Activated T-helper 2 cell treated with anti-CD3 and anti-CD28 coated beads, Interferon-gamma antibody, Interleukin-2, Interleukin-4, amounts not matched to agents 10 μg/mL and 5 μg/mL and 100 μg/mL, durations not matched to agents 14 hours and 24 hours and 36 hours (primary cell): ENCODE results near the gene SZT2. TPM values are rescaled to one million over a fixed set of nuclear protein-coding genes. Genes with fewer than 3 reads are reported as not detected.

Experiments
- DNase-seq: peaks from one replicate; pipeline ENCODE4 v3.0.0; 2021; ENCODE audit warnings: low spot score
- H3K27ac Mint-ChIP-seq: one replicate; pipeline ENCODE4 v1.8.0; 2021; ENCODE audit warnings: mixed read lengths
- H3K27me3 Mint-ChIP-seq: one replicate; pipeline ENCODE4 v1.8.0; 2021; ENCODE audit warnings: low read depth, mixed read lengths
- H3K36me3 Mint-ChIP-seq: one replicate; pipeline ENCODE4 v1.8.0; 2021; ENCODE audit warnings: low read depth, mixed read lengths
- H3K4me1 Mint-ChIP-seq: one replicate; pipeline ENCODE4 v1.8.0; 2021; ENCODE audit warnings: low read depth, mixed read lengths
- H3K4me3 Mint-ChIP-seq: one replicate; pipeline ENCODE4 v1.8.0; 2021; ENCODE audit warnings: low read depth, mild to moderate bottlenecking, moderate library complexity, mixed read lengths
- H3K9me3 Mint-ChIP-seq: one replicate; pipeline ENCODE4 v1.8.0; 2021; ENCODE audit warnings: mixed read lengths
- intact Hi-C: fragments of 100-400 bp; cut with micrococcal nuclease; formaldehyde crosslinking; loops from one replicate; pipeline ENCODE4 v1.15.1; 2023
- total RNA-seq: library from RNA; stranded (reverse); gene quantifications from 2 replicates; pipeline ENCODE4 v1.2.3, GENCODE V29; 2022

Gene SZT2
- total RNA-seq, 1 donor from 2014 or later: 56.6 TPM

GRCh38 chr1:43423672-43424550 lies 34.2 kb downstream of the SZT2 start:
- Mint-ChIP-seq H3K36me3 (peaks cover 58% of the 10 kb centered on the region), H3K4me1 (peaks cover 2% of the 10 kb centered on the region), H3K27me3 (no peaks in the 10 kb centered on the region), H3K9me3 (no peaks in the 10 kb centered on the region), H3K4me3 (no peak overlapping the region), H3K27ac (no peak overlapping the region)
- intact Hi-C loops: no loop called here
- DNase-seq: no peak

GRCh38 chr1:43425045-43425444 lies 35.3 kb downstream of the SZT2 start:
- no peak for DNase-seq
- H3K27me3 Mint-ChIP-seq: no peaks in the 10 kb centered on the region
- H3K4me3 Mint-ChIP-seq: no peak overlapping the region
- no peak overlapping the region for H3K27ac Mint-ChIP-seq
- peaks cover 61% of the 10 kb centered on the region for H3K36me3 Mint-ChIP-seq
- H3K4me1 Mint-ChIP-seq: peaks cover 2% of the 10 kb centered on the region
- H3K9me3 Mint-ChIP-seq: no peaks in the 10 kb centered on the region
- intact Hi-C loops: no loop called here

GRCh38 chr1:43426221-43426620 lies 36.5 kb downstream of the SZT2 start:
- H3K9me3 Mint-ChIP-seq: no peaks in the 10 kb centered on the region
- H3K4me3 Mint-ChIP-seq: no peak overlapping the region
- DNase-seq: no peak
- H3K36me3 Mint-ChIP-seq: peaks cover 64% of the 10 kb centered on the region
- peaks cover 2% of the 10 kb centered on the region for H3K4me1 Mint-ChIP-seq
- intact Hi-C loops: no loop called here
- H3K27me3 Mint-ChIP-seq: no peaks in the 10 kb centered on the region
- H3K27ac Mint-ChIP-seq: no peak overlapping the region

GRCh38 chr1:43427524-43427923 lies 37.8 kb downstream of the SZT2 start:
- Mint-ChIP-seq H3K9me3 (no peaks in the 10 kb centered on the region), H3K27me3 (no peaks in the 10 kb centered on the region), H3K27ac (no peak overlapping the region), H3K4me1 (peaks cover 2% of the 10 kb centered on the region), H3K4me3 (no peak overlapping the region), H3K36me3 (peaks cover 70% of the 10 kb centered on the region)
- intact Hi-C loops: no loop called here
- no peak for DNase-seq

DNA sequence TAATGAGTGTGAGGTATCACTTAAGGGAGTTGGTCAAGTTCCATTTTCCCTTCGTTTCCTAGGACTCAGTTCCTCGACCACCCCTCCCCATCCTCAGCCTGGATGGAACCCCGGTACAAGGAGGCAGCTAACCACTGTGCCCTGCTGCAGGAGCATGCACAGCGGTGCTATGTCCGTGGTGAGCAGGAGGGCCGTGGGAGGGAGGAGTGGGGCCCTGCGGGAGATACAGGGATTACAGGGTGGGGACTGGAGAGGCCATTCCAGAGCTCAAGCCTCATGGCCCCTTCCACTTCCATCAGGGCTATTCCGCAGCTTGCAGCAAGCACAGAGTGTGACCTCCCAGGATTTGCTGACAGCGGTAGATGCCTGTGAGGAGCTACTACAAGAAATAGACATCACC lies 38.2 kb downstream of the SZT2 start:
- Mint-ChIP-seq H3K27me3 (no peaks in the 10 kb centered on the region), H3K4me1 (peaks cover 2% of the 10 kb centered on the region), H3K9me3 (no peaks in the 10 kb centered on the region), H3K27ac (no peak overlapping the region), H3K4me3 (no peak overlapping the region), H3K36me3 (peaks cover 71% of the 10 kb centered on the region)
- intact Hi-C loops: no loop called here
- DNase-seq: no peak

DNA sequence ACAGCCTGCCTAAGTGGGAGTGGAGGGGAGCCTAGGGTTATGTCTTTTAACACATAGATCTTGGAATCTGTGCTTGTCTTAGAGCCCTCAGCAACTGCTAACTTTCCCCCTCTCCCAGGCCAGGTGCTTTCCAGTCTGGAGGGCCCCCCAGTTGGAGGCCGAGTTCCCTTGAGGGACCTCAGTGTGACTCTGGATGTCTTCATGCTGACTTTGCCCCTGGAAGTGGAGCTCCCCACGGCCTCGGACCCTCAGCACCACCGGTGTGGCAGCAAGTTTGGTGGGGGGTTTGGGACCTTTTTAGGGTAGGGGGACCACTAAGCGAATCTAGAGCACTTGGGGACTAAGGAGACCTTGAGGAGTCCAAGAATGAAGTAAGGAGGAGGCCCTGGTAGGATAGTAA lies 41.1 kb downstream of the SZT2 start:
- H3K27ac Mint-ChIP-seq: no peak overlapping the region
- no peaks in the 10 kb centered on the region for H3K4me1 Mint-ChIP-seq
- H3K27me3 Mint-ChIP-seq: no peaks in the 10 kb centered on the region
- H3K36me3 Mint-ChIP-seq: peaks cover 78% of the 10 kb centered on the region
- no peak for DNase-seq
- H3K9me3 Mint-ChIP-seq: no peaks in the 10 kb centered on the region
- H3K4me3 Mint-ChIP-seq: no peak overlapping the region
- intact Hi-C loops: no loop called here

GRCh38 chr1:43431676-43432075 lies 42.0 kb downstream of the SZT2 start:
- intact Hi-C loops: no loop called here
- no peak overlapping the region for H3K4me3 Mint-ChIP-seq
- no peak overlapping the region for H3K27ac Mint-ChIP-seq
- peaks cover 73% of the 10 kb centered on the region for H3K36me3 Mint-ChIP-seq
- no peaks in the 10 kb centered on the region for H3K9me3 Mint-ChIP-seq
- no peaks in the 10 kb centered on the region for H3K27me3 Mint-ChIP-seq
- no peak for DNase-seq
- no peaks in the 10 kb centered on the region for H3K4me1 Mint-ChIP-seq

DNA sequence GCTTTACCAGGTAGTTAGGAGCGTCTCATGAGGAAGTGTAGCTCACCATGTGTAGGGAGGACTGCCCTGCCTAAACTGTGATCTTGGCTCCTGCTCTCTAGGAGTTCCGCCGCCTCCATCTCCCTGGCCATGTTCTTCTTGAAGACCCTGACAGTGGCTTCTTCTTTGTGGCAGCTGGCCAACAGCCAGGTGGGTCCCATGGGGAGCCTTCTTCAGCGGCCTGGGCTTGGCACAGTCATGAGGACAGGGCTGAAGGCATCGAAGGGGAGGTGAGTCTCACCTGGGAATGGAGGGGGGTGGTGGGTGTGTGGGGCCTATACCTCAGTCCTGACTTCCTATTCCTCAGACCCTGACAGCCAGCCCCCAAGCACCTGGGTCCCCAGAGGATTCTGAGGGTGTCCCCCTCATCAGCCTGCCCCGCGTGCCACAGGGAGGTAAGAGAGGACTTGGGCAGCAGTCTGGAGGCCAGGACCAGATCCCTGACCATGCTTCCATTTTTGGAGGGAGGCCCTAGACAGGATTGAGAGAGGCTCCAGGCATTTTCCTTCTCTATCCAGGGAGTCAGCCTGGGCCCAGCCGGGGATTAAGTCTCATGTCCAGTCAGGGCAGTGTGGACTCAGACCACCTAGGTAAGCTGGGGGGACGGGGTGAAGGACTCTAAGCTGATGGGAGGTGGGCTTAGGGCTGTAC lies 42.6 kb downstream of the SZT2 start:
- Mint-ChIP-seq H3K27me3 (no peaks in the 10 kb centered on the region), H3K4me1 (no peaks in the 10 kb centered on the region), H3K36me3 (peaks cover 66% of the 10 kb centered on the region), H3K9me3 (no peaks in the 10 kb centered on the region), H3K27ac (no peak overlapping the region), H3K4me3 (no peak overlapping the region)
- no peak for DNase-seq
- intact Hi-C loops: no loop called here

GRCh38 chr1:43432907-43433306 lies 43.2 kb downstream of the SZT2 start:
- no peak for DNase-seq

DNA sequence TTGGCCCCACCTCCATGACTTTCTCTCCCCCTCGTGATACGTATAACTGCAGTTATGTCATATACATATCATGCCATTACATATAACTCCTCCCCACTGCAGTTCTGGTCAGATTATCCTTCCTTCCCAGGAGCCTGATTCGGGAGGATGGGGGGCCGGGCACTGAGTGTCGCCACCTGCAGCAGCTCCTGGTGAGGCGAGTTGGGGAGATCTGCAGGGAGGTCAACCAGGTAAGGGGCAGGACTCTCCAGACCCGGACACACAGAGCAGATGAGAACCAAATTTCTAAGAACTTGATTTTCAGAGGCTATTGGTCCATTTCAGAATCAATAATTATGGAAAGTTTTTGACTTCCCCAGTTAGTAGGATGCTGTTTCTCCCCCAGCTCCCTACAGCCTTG lies 44.6 kb downstream of the SZT2 start:
- Mint-ChIP-seq H3K9me3 (no peaks in the 10 kb centered on the region), H3K4me1 (no peaks in the 10 kb centered on the region), H3K4me3 (no peak overlapping the region), H3K27ac (no peak overlapping the region), H3K27me3 (no peaks in the 10 kb centered on the region), H3K36me3 (peaks cover 72% of the 10 kb centered on the region)
- no peak for DNase-seq
- intact Hi-C loops: no loop called here

More at GRCh38 chr1:43432907-43433306, 43.2 kb downstream of the SZT2 start:
- Mint-ChIP-seq H3K27ac (no peak overlapping the region), H3K4me1 (no peaks in the 10 kb centered on the region), H3K9me3 (no peaks in the 10 kb centered on the region), H3K27me3 (no peaks in the 10 kb centered on the region), H3K36me3 (peaks cover 65% of the 10 kb centered on the region), H3K4me3 (no peak overlapping the region)
- intact Hi-C loops: no loop called here

DNA sequence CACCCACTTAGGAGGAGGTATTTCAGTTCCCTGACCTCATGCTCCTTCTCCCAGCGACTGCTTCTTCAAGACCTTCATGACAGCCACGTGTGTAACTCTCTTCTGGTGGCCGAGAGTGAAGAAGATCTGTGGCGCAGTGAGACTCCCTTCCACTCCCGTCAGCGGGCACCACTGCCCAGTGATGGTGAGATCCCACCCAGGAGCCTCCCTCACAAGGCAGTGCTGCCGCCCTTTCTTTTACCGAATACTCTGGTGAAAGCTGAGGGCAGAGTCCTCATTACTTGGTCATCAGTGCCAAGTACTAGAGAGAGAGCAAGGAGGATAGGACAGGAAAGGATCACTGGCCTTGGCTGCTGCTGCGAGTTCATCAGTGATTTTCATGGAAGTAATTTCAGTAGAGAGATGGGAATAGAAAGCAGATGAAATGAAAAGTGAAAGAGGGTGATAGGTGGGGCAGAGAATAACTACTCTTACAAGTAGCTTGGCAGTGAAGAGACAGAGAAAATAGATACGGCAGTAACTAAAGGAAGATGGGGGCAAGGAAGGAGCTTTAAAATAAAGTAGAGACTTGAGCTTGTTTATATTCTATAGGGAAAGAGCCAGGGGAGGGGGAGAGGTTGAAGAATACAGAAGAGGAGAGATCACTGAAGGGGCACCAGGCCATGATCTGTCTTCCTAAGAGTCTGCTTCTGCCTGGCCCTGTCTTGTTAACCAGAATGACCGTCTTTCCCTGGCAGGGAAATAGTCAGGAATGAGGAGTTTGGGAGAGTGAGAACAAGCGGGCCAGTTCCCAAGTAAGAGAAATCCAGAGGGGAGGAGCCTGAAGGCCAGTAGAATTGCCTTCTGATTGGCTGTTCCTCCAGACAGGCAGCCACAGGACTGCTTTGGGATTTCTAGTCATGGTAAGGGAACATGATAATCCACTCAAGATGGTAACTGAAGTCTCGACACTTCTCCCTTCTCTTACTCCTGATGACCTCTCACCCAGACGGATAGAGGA lies 45.7 kb downstream of the SZT2 start:
- Mint-ChIP-seq H3K4me1 (no peaks in the 10 kb centered on the region), H3K27ac (no peak overlapping the region), H3K9me3 (no peaks in the 10 kb centered on the region), H3K4me3 (no peak overlapping the region), H3K36me3 (peaks cover 61% of the 10 kb centered on the region), H3K27me3 (no peaks in the 10 kb centered on the region)
- no peak for DNase-seq
- intact Hi-C loops: no loop called here

GRCh38 chr1:43436371-43436770 lies 46.7 kb downstream of the SZT2 start:
- intact Hi-C loops: no loop called here
- Mint-ChIP-seq H3K4me1 (no peaks in the 10 kb centered on the region), H3K4me3 (no peak overlapping the region)

More at GRCh38 chr1:43436371-43436770, 46.7 kb downstream of the SZT2 start:
- Mint-ChIP-seq H3K36me3 (peaks cover 59% of the 10 kb centered on the region), H3K27ac (no peak overlapping the region), H3K27me3 (no peaks in the 10 kb centered on the region), H3K9me3 (no peaks in the 10 kb centered on the region)
- no peak for DNase-seq
